IMR-90 (cell line): ENCODE results near the gene LYPD6.

ENCODE experiments used
- MAFK ChIP-seq: IDR thresholded peaks from 2 replicates; pipeline ENCODE4 v1.6.1; 2012; ENCODE audit warnings: low read depth, low read length, improper control_type of control experiment
- NFE2L2 ChIP-seq: fragments of 150-350 bp; IDR thresholded peaks from 2 replicates; pipeline ENCODE4 v1.6.1; 2016; ENCODE audit warnings: low read depth, mild to moderate bottlenecking, low read length
- POLR2A ChIP-seq: IDR thresholded peaks from 2 replicates; pipeline ENCODE4 v1.6.1; 2012; ENCODE audit warnings: mild to moderate bottlenecking, low read depth, low read length
- RCOR1 ChIP-seq: IDR thresholded peaks from 2 replicates; pipeline ENCODE4 v1.6.1; 2012; ENCODE audit warnings: mild to moderate bottlenecking, low read length, improper control_type of control experiment; ENCODE audit not compliant: insufficient replicate concordance
- RFX5 ChIP-seq: IDR thresholded peaks from 2 replicates; pipeline ENCODE4 v1.8.0; 2012; ENCODE audit warnings: low read depth, mild to moderate bottlenecking, low read length, moderate library complexity
- USF2 ChIP-seq: fragments of 150-350 bp; IDR thresholded peaks from 2 replicates; pipeline ENCODE4 v1.6.1; 2017; ENCODE audit warnings: mild to moderate bottlenecking, antibody characterized with exemption, low read length, low read depth
- TF ChIP-seq, protein P1 (sequence below): conservative IDR thresholded peaks from 2 replicates; pipeline ENCODE4 v1.5.1; 2012; ENCODE audit warnings: mild to moderate bottlenecking, low read depth, low read length, improper control_type of control experiment

DNA sequence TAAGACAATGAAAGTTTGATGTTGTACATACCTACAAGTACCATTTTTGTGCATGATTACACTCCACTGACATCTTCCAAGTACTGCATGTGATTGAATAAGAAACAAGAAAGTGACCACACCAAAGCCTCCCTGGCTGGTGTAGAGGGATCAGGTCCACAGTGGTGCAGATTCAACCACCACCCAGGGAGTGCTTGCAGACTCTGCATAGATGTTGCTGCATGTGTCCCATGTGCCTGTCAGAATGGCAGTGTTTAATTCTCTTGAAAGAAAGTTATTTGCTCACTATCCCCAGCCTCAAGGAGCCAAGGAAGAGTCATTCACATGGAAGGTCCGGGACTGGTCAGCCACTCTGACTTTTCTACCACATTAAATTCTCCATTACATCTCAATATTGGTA is 142.7 kb downstream of the LYPD6 start:
- TF ChIP-seq, protein P1, sequence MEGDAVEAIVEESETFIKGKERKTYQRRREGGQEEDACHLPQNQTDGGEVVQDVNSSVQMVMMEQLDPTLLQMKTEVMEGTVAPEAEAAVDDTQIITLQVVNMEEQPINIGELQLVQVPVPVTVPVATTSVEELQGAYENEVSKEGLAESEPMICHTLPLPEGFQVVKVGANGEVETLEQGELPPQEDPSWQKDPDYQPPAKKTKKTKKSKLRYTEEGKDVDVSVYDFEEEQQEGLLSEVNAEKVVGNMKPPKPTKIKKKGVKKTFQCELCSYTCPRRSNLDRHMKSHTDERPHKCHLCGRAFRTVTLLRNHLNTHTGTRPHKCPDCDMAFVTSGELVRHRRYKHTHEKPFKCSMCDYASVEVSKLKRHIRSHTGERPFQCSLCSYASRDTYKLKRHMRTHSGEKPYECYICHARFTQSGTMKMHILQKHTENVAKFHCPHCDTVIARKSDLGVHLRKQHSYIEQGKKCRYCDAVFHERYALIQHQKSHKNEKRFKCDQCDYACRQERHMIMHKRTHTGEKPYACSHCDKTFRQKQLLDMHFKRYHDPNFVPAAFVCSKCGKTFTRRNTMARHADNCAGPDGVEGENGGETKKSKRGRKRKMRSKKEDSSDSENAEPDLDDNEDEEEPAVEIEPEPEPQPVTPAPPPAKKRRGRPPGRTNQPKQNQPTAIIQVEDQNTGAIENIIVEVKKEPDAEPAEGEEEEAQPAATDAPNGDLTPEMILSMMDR, result no peak
- TF ChIP-seq NFE2L2 (no peak), POLR2A (no peak), MAFK (no peak), RFX5 (no peak), USF2 (no peak), RCOR1 (no peak)
